SK-N-MC (cell line): Measurements from ENCODE around the gene TLR1.
"Not testable (repeated sequence)": the region's sequence is repeated elsewhere in the genome, so short reads cannot be mapped to it uniquely, and the experiment has no call there.

Experiments used
- EZH2 ChIP-seq: fragments of 200-600 bp; sonication (generic); IDR thresholded peaks from one replicate; pipeline ENCODE4 v1.6.1; 2017; ENCODE audit warnings: antibody characterized with exemption
- FOXP2 ChIP-seq: optimal IDR thresholded peaks from 2 replicates; pipeline ENCODE3; 2011; ENCODE audit warnings: mild to moderate bottlenecking, moderate library complexity; ENCODE audit not compliant: insufficient read depth; ENCODE audit errors: extremely low read length, control extremely low read depth
- POLR2AphosphoS5 ChIP-seq: IDR thresholded peaks from 2 replicates; pipeline ENCODE4 v1.6.1; 2012; ENCODE audit warnings: mild to moderate bottlenecking, low read depth, low read length, borderline replicate concordance

DNA sequence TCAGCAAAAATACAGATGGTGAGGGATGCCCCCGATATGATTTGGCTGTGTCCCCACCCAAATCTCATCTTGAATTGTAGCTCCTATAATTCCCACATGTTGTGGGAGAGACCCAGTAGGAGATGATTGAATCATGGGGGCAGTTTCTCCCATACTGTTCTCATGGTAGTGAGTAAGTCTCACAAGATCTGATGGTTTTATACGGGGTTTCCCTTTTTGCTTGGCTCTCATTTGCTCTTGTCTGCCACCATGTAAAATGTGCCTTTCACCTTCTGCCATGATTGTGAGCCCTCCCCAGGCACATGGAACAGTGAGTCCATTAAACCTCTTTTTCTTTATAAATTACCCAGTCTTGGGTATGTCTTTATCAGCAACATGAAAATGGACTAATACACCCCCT, 37.7 kb downstream of the TLR1 start:
- not testable (repeated sequence) for TF ChIP-seq POLR2AphosphoS5, EZH2, FOXP2
